Measurements from ENCODE around the gene ANKRD6. TPM values are rescaled to one million over a fixed set of nuclear protein-coding genes. Genes with fewer than 3 reads are reported as not detected.

Gene ANKRD6
- polyA plus RNA-seq, 3 donors = 0.93 to 3.0 (median 1.2) TPM

GRCh38 chr6:89564752-89565427, 131.9 kb downstream of the ANKRD6 start:
- WGBS (ENCODE audit: insufficient coverage) = 83% methylated on average over 6 of the region's 8 CpGs
- H3K4me3 Mint-ChIP-seq = no peak overlapping the region
- Histone ChIP-seq H3K9ac (ENCODE audit: insufficient read depth, low read length, poor library complexity, severe bottlenecking) (no peak overlapping the region), H3K27me3 (ENCODE audit: control insufficient read depth in 2 of 2, insufficient read depth in 2 of 2, low read length in 2 of 2) (no peaks in the 10 kb centered on the region), H2AFZ (ENCODE audit: insufficient read depth, low read depth, low read length, poor library complexity, severe bottlenecking) (no peak overlapping the region), H3K79me2 (ENCODE audit: insufficient read depth, low read length) (no peaks in the 10 kb centered on the region), H3K4me1 (ENCODE audit: control insufficient read depth in 1 of 2, insufficient read depth in 2 of 2, low read length in 2 of 2) (no peaks in the 10 kb centered on the region), H3K4me2 (replicated peaks; ENCODE audit: extremely low read depth, low read length, poor library complexity, severe bottlenecking) (no peak overlapping the region), H3K27ac (ENCODE audit: low read depth in 1 of 2, low read length in 2 of 2) (no peak overlapping the region), H4K20me1 (ENCODE audit: insufficient read depth, low read length) (no peaks in the 10 kb centered on the region), H3K36me3 (replicated peaks in 1 of 2; ENCODE audit: control insufficient read depth in 1 of 2, insufficient read depth in 2 of 2, low read length in 2 of 2) (no peaks in the 10 kb centered on the region), H3K4me3 (replicated peaks in 1 of 3; ENCODE audit: low read depth in 2 of 3, low read length in 3 of 3) (no peak overlapping the region), H3K9me3 (replicated peaks in 1 of 2; ENCODE audit: control insufficient read depth in 1 of 2, insufficient read depth in 1 of 2, low read length in 2 of 2) (no peaks in the 10 kb centered on the region)
- intact Hi-C loops (cut with micrococcal nuclease) = no loop called here
- no peak for TF ChIP-seq CTCF (IDR thresholded peaks at IDR 0.05)
- peaks cover 3% of the 10 kb centered on the region for H3K4me1 Mint-ChIP-seq
- peaks cover 0 to 1% (median 0%) of the 10 kb centered on the region in 7 donors for H3K9me3 Mint-ChIP-seq
- H3K36me3 Mint-ChIP-seq = no peaks in the 10 kb centered on the region
- no peak for DNase-seq
- H3K27ac Mint-ChIP-seq = no peak overlapping the region
- peaks cover 0 to 1% (median 0%) of the 10 kb centered on the region in 3 donors for H3K27me3 Mint-ChIP-seq (ENCODE audit: low read depth in 3 of 3)

- Histone ChIP-seq H3K79me2 (ENCODE audit: insufficient read depth, low read length) (no peaks in the 10 kb centered on the region), H3K9ac (ENCODE audit: insufficient read depth, low read length, poor library complexity, severe bottlenecking) (no peak overlapping the region), H3K27me3 (ENCODE audit: control insufficient read depth in 2 of 2, insufficient read depth in 2 of 2, low read length in 2 of 2) (no peaks in the 10 kb centered on the region), H3K27ac (ENCODE audit: low read depth in 1 of 2, low read length in 2 of 2) (no peak overlapping the region), H3K4me1 (ENCODE audit: control insufficient read depth in 1 of 2, insufficient read depth in 2 of 2, low read length in 2 of 2) (no peaks in the 10 kb centered on the region), H2AFZ (ENCODE audit: insufficient read depth, low read depth, low read length, poor library complexity, severe bottlenecking) (no peak overlapping the region), H3K4me3 (replicated peaks in 1 of 3; ENCODE audit: low read depth in 2 of 3, low read length in 3 of 3) (no peak overlapping the region), H4K20me1 (ENCODE audit: insufficient read depth, low read length) (no peaks in the 10 kb centered on the region), H3K36me3 (replicated peaks in 1 of 2; ENCODE audit: control insufficient read depth in 1 of 2, insufficient read depth in 2 of 2, low read length in 2 of 2) (no peaks in the 10 kb centered on the region), H3K4me2 (replicated peaks; ENCODE audit: extremely low read depth, low read length, poor library complexity, severe bottlenecking) (no peak overlapping the region), H3K9me3 (replicated peaks in 1 of 2; ENCODE audit: control insufficient read depth in 1 of 2, insufficient read depth in 1 of 2, low read length in 2 of 2) (no peaks in the 10 kb centered on the region)
- Mint-ChIP-seq H3K27me3 (ENCODE audit: low read depth in 3 of 3) (peaks cover 0 to 1% (median 0%) of the 10 kb centered on the region in 3 donors), H3K27ac (no peak overlapping the region), H3K36me3 (no peaks in the 10 kb centered on the region), H3K4me1 (peaks cover under 1% of the 10 kb centered on the region), H3K9me3 (peaks cover 0 to 4% (median 0%) of the 10 kb centered on the region in 7 donors), H3K4me3 (no peak overlapping the region)
- WGBS (ENCODE audit: insufficient coverage) = 93% methylated on average over 7 of the region's 10 CpGs
- no peak for DNase-seq
- intact Hi-C loops (cut with micrococcal nuclease) = no loop called here
- no peak for TF ChIP-seq CTCF (IDR thresholded peaks at IDR 0.05)
Measured at GRCh38 chr6:89566008-89566800, 133.3 kb downstream of the ANKRD6 start.
